Epithelial cell of alveolus of lung (primary cell): ENCODE data around the gene PYDC2. TPM values are rescaled to one million over a fixed set of nuclear protein-coding genes. Genes with fewer than 3 reads are reported as not detected.

ENCODE experiments used
- total RNA-seq: library from RNA; depleted of rRNA; stranded (reverse); fragments of >200 nt; gene quantifications from 2 replicates; pipeline ENCODE4 v1.2.1, GENCODE V29; 2015

The PYDC2 gene
- total RNA-seq = not detected in 2 replicates

DNA sequence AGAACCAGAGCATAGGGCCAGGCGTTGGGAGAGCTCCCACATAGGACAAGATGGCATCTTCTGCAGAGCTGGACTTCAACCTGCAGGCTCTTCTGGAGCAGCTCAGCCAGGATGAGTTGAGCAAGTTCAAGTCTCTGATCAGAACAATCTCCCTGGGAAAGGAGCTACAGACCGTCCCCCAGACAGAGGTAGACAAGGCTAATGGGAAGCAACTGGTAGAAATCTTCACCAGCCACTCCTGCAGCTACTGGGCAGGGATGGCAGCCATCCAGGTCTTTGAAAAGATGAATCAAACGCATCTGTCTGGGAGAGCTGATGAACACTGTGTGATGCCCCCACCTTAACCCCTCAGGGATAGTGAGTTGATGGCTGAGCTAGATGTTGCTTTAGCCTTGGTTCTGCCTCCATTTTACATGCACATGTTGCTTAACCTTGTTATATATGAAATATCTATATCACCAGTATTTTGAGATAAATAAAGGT, at the start of gene PYDC2:
Gene PYDC2 (plus strand): TSS at position 51 of the 483 bp plus-strand sequence. CDS start 0 bp downstream, at position 51.

Other genes starting within 250 kb of the PYDC2 start
- gene CCDC50, start 131.8 kb upstream of the PYDC2 start, total RNA-seq = 78.6 and 90.2 TPM in 2 replicates
- 0.48 and 0.65 TPM in 2 replicates for gene UTS2B, start 130.6 kb upstream of the PYDC2 start, total RNA-seq